Liver (tissue), 9 donors: Measurements from ENCODE around the gene RAD50. TPM values are rescaled to one million over a fixed set of nuclear protein-coding genes. Genes with fewer than 3 reads are reported as not detected.
"Not testable (repeated sequence)": the region's sequence is repeated elsewhere in the genome, so short reads cannot be mapped to it uniquely, and the experiment has no call there.

Experiments used
- DNase-seq: peaks from one replicate; pipeline ENCODE4 v3.0.0-alpha.2; 2017; ENCODE audit warnings: low spot score
- H3K27ac ChIP-seq, 2 donors: one replicate each; pipeline ENCODE4 v1.7.0; 2013; ENCODE audit warnings: inconsistent platforms in 2 of 2, low read length in 2 of 2, control low read depth in 1 of 2, low read depth in 1 of 2, mild to moderate bottlenecking in 1 of 2
- H3K27me3 ChIP-seq, 4 donors: one replicate each; pipeline versions ENCODE4 v1.6.1 to v1.7.0; 2013; ENCODE audit warnings: low read length in 3 of 4, inconsistent platforms in 1 of 4, mild to moderate bottlenecking in 1 of 4, moderate library complexity in 1 of 4; ENCODE audit not compliant: control insufficient read depth in 4 of 4, insufficient read depth in 4 of 4
- H3K36me3 ChIP-seq, 4 donors: one replicate each; pipeline versions ENCODE4 v1.6.1 to v1.7.0; 2013; ENCODE audit warnings: low read length in 3 of 4, mild to moderate bottlenecking in 3 of 4, low read depth in 1 of 4, moderate library complexity in 1 of 4; ENCODE audit not compliant: control insufficient read depth in 4 of 4, insufficient read depth in 3 of 4
- H3K4me1 ChIP-seq, 4 donors: one replicate each; pipeline versions ENCODE4 v1.6.1 to v1.7.0; 2013; ENCODE audit warnings: low read length in 3 of 4, mild to moderate bottlenecking in 3 of 4, moderate library complexity in 1 of 4; ENCODE audit not compliant: control insufficient read depth in 4 of 4, insufficient read depth in 4 of 4
- H3K4me3 ChIP-seq, 3 donors: one replicate each; pipeline versions ENCODE4 v1.6.1 to v1.7.0; 2013; ENCODE audit warnings: low read length in 3 of 3, control low read depth in 1 of 3, low read depth in 1 of 3, mild to moderate bottlenecking in 1 of 3
- H3K9ac ChIP-seq, 2 donors: one replicate each; pipeline ENCODE4 v1.7.0; 2013; ENCODE audit warnings: low read length in 2 of 2, mild to moderate bottlenecking in 2 of 2, moderate library complexity in 2 of 2, control low read depth in 1 of 2, low read depth in 1 of 2
- H3K9me3 ChIP-seq, 4 donors: one replicate each; pipeline versions ENCODE4 v1.6.1 to v1.7.0; 2013; ENCODE audit warnings: low read length in 3 of 4; ENCODE audit not compliant: control insufficient read depth in 4 of 4
- EGR1 ChIP-seq, 2 donors: IDR thresholded peaks; 2 replicates each; pipeline ENCODE4 v1.6.1; 2016 to 2018; ENCODE audit warnings: antibody characterized with exemption in 2 of 2, low read depth in 2 of 2
- FOXA1 ChIP-seq: IDR thresholded peaks from 2 replicates; pipeline ENCODE4 v1.6.1; 2016; ENCODE audit warnings: antibody characterized with exemption
- FOXA2 ChIP-seq: IDR thresholded peaks from 2 replicates; pipeline ENCODE4 v1.6.1; 2016; ENCODE audit warnings: antibody characterized with exemption
- GABPA ChIP-seq, 2 donors: IDR thresholded peaks in 1 of 2; conservative IDR thresholded peaks in 1 of 2; 2 replicates each; pipeline ENCODE4 v1.6.1; 2016; ENCODE audit warnings: antibody characterized with exemption in 2 of 2, mild to moderate bottlenecking in 1 of 2, moderate library complexity in 1 of 2
- HNF4A ChIP-seq, 2 donors: conservative IDR thresholded peaks; 2 replicates each; pipeline ENCODE4 v1.6.1; 2016; ENCODE audit warnings: antibody characterized with exemption in 2 of 2, mild to moderate bottlenecking in 2 of 2
- HNF4G ChIP-seq: IDR thresholded peaks from 2 replicates; pipeline ENCODE4 v1.6.1; 2016; ENCODE audit warnings: antibody characterized with exemption
- JUND ChIP-seq, 2 donors: IDR thresholded peaks; 2 replicates each; pipeline ENCODE4 v1.6.1; 2016; ENCODE audit warnings: antibody characterized with exemption in 2 of 2
- NR2F2 ChIP-seq: IDR thresholded peaks from 2 replicates; pipeline ENCODE4 v1.6.1; 2016; ENCODE audit warnings: antibody characterized with exemption
- RAD21 ChIP-seq, 2 donors: IDR thresholded peaks; 2 replicates each; pipeline ENCODE4 v1.6.1; 2016; ENCODE audit warnings: antibody characterized with exemption in 2 of 2, mild to moderate bottlenecking in 2 of 2
- RXRA ChIP-seq, 2 donors: IDR thresholded peaks; 2 replicates each; pipeline ENCODE4 v1.6.1; 2017 to 2018; ENCODE audit warnings: antibody characterized with exemption in 2 of 2, mild to moderate bottlenecking in 1 of 2
- SP1 ChIP-seq: IDR thresholded peaks from 2 replicates; pipeline ENCODE4 v1.6.1; 2018; ENCODE audit warnings: antibody characterized with exemption, mild to moderate bottlenecking
- TAF1 ChIP-seq: conservative IDR thresholded peaks from 2 replicates; pipeline ENCODE4 v1.6.1; 2016; ENCODE audit warnings: antibody characterized with exemption, mild to moderate bottlenecking
- YY1 ChIP-seq: IDR thresholded peaks from 2 replicates; pipeline ENCODE4 v1.6.1; 2016; ENCODE audit warnings: antibody characterized with exemption, mild to moderate bottlenecking
- WGBS: extraction: QIAGEN DNeasy Blood & Tissue Kit; methylation state at CpG from one replicate; pipeline ENCODE4 v1.1.7; 2013; 5-methylcytosine and 5-hydroxymethylcytosine counted together
- polyA plus RNA-seq, 2 donors: library from polyadenylated mRNA; stranded (reverse) in 1 of 2; unstranded in 1 of 2; fragments of 200-250 nt in 1 of 2; fragments of >200 nt in 1 of 2; fragmentation: Nextera tagmentation in 1 of 2; extraction: Ambion mirVana in 1 of 2; gene quantifications; one replicate each; pipeline versions ENCODE4 v1.2.1 to v1.2.3, GENCODE V29; 2013 to 2015
- total RNA-seq, 2 donors: library from RNA; depleted of rRNA; stranded (reverse); fragments of >200 nt; gene quantifications; one replicate each; pipeline ENCODE4 v1.2.3, GENCODE V29; 2014
- TF ChIP-seq, protein P1 (sequence below): IDR thresholded peaks from 2 replicates; pipeline ENCODE4 v1.6.1; 2016; ENCODE audit warnings: antibody characterized with exemption
- TF ChIP-seq, protein P2 (sequence below): IDR thresholded peaks from 2 replicates; pipeline ENCODE4 v1.6.1; 2016; ENCODE audit warnings: antibody characterized with exemption
- TF ChIP-seq, protein P3 (sequence below): IDR thresholded peaks from 2 replicates; pipeline ENCODE4 v1.6.1; 2016; ENCODE audit warnings: antibody characterized with exemption
- donor health status: healthy.
- donor health status: healthy.
- donor health status: healthy.
- donor health status: healthy.
- donor health status: healthy.

The RAD50 gene
- total and polyA plus RNA-seq, 4 donors: 6.1 to 18.7 (median 14.9) TPM

DNA sequence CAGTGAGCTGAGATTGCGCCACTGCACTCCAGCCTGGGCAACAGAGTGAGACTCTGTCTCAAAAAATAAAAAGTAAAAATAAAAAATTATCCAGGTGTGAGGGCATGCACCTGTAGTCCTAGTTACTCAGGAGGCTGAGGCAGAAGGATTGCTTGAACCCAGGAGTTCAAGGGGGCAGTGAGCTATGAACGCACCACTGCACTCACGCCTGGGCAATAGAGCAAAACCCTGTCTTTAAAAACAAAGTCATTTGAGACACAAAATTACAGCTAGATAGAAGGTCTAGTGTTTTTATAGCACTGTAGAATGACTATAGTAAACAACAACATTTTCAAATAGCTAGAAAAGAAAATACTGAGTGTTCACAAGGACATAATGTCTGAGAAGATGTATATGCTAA is 133.4 kb downstream of the RAD50 start:
- no peaks in the 10 kb centered on the region for H3K36me3 ChIP-seq
- no peaks in the 10 kb centered on the region for H3K4me1 ChIP-seq
- TF ChIP-seq YY1 (no peak), SP1 (no peak), NR2F2 (no peak), HNF4A (conservative IDR thresholded peaks at IDR 0.05) (no peak), FOXA2 (no peak), FOXA1 (no peak), JUND (IDR thresholded peaks at IDR 0.05) (no peak), RXRA (IDR thresholded peaks at IDR 0.05) (no peak), TAF1 (no peak), RAD21 (IDR thresholded peaks at IDR 0.05) (no peak), GABPA (IDR thresholded peaks at IDR 0.05 in 1 of 2, conservative IDR thresholded peaks at IDR 0.05 in 1 of 2) (no peak), EGR1 (IDR thresholded peaks at IDR 0.05; ENCODE audit: low read depth in 2 of 2) (no peak), HNF4G (no peak)
- TF ChIP-seq, protein P1, sequence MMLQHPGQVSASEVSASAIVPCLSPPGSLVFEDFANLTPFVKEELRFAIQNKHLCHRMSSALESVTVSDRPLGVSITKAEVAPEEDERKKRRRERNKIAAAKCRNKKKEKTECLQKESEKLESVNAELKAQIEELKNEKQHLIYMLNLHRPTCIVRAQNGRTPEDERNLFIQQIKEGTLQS: no peak
- TF ChIP-seq, protein P2, sequence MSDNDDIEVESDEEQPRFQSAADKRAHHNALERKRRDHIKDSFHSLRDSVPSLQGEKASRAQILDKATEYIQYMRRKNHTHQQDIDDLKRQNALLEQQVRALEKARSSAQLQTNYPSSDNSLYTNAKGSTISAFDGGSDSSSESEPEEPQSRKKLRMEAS: no peak
- DNase-seq: no peak
- H3K4me3 ChIP-seq: no peak overlapping the region
- no peaks in the 10 kb centered on the region for H3K9me3 ChIP-seq
- 98% methylated on average over 3 of the region's 3 CpGs for WGBS
- no peaks in the 10 kb centered on the region for H3K27me3 ChIP-seq
- no peak overlapping the region for H3K27ac ChIP-seq
- no peak overlapping the region for H3K9ac ChIP-seq

DNA sequence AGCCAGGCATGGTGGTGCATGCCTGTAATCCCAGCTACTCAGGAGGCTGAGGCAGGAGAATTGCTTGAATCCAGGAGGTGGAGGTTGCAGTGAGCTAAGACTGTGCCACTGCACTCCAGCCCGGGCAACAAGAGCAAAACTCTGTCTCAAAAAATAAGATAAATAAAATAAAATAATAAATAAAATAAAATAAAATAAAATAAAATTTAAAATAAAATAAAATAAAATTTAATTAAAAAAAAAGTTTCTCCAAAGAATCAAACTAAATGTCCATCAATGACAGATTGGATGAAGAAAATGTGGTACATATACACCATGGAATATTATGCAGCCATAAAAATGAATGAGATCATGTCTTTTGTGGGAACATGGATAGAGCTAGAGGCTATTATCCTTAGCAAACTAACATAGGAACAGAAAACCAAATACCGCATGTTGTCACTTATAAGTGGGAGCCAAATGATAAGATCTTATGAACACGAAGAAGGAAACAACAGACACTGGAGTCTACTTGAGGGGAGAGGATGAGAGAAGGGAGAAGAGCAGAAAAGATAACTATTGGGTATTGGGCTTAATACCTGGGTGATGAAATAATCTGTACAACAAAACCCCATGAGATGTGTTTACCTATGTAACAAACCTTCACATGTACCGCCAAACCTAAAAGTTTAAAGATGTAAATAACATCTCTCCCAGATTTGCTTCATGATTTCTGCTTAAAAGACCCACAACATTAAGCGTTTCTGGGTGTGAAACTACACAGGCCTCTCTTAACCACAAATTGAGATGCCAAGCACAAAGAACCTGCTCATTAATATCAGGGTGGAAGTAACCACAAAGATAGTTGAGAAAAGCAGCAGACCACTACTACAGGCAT is 135.2 kb downstream of the RAD50 start:
- 75% methylated on average over 5 of the region's 5 CpGs for WGBS
- not testable (repeated sequence) for H3K9me3 ChIP-seq, H3K27ac ChIP-seq, H3K4me3 ChIP-seq, H3K9ac ChIP-seq, DNase-seq, H3K36me3 ChIP-seq, H3K4me1 ChIP-seq, H3K27me3 ChIP-seq

DNA sequence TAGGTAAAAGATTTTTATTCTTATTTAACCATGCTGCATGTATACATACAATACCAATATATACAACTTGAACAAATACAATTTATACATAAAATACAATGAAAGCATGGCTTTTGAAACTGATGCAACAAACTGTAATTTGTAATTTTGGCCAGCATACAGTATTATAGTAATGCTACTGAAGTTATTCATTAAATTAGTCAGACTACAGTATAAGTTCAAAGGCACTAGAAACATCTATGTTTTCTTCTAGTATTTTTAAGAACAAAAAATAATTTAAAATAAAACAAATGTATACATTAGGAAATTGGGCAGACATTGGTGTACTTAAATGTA is 135.8 kb downstream of the RAD50 start:
- Histone ChIP-seq H3K27ac (no peak overlapping the region), H3K9me3 (no peaks in the 10 kb centered on the region), H3K27me3 (no peaks in the 10 kb centered on the region), H3K36me3 (no peaks in the 10 kb centered on the region), H3K4me1 (no peaks in the 10 kb centered on the region), H3K4me3 (no peak overlapping the region), H3K9ac (no peak overlapping the region)
- TF ChIP-seq JUND (IDR thresholded peaks at IDR 0.05) (no peak), FOXA1 (no peak), RXRA (IDR thresholded peaks at IDR 0.05) (no peak), GABPA (IDR thresholded peaks at IDR 0.05 in 1 of 2, conservative IDR thresholded peaks at IDR 0.05 in 1 of 2) (no peak)
- TF ChIP-seq, protein P3, sequence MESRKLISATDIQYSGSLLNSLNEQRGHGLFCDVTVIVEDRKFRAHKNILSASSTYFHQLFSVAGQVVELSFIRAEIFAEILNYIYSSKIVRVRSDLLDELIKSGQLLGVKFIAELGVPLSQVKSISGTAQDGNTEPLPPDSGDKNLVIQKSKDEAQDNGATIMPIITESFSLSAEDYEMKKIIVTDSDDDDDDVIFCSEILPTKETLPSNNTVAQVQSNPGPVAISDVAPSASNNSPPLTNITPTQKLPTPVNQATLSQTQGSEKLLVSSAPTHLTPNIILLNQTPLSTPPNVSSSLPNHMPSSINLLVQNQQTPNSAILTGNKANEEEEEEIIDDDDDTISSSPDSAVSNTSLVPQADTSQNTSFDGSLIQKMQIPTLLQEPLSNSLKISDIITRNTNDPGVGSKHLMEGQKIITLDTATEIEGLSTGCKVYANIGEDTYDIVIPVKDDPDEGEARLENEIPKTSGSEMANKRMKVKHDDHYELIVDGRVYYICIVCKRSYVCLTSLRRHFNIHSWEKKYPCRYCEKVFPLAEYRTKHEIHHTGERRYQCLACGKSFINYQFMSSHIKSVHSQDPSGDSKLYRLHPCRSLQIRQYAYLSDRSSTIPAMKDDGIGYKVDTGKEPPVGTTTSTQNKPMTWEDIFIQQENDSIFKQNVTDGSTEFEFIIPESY: no peak
- TF ChIP-seq, protein P1: no peak
- DNase-seq: no peak

Other genes starting within 250 kb of the RAD50 start
- 10 to 100 TPM; 12.4 to 12.7 TPM for gene SLC22A5, start 187.3 kb upstream of the RAD50 start, total RNA-seq
- gene SLC22A5, start 187.3 kb upstream of the RAD50 start, polyA plus RNA-seq: 1 to 10 TPM; 3.4 to 4.5 TPM
- 10 to 100 TPM in 1 of 2 donors, 1 to 10 TPM in 1; 9.5 to 42.6 TPM for gene IRF1, start 66.2 kb upstream of the RAD50 start, total RNA-seq
- 10 to 100 TPM; 22.1 to 27.3 TPM for gene IRF1, start 66.2 kb upstream of the RAD50 start, polyA plus RNA-seq
- not detected for gene IL5, start 13.5 kb upstream of the RAD50 start, total RNA-seq
- not detected for gene IL5, start 13.5 kb upstream of the RAD50 start, polyA plus RNA-seq
- gene IL13, start 101.2 kb downstream of the RAD50 start, total RNA-seq: not detected
- not detected for gene IL13, start 101.2 kb downstream of the RAD50 start, polyA plus RNA-seq
- not detected for gene IL4, start 117.0 kb downstream of the RAD50 start, total RNA-seq
- not detected for gene IL4, start 117.0 kb downstream of the RAD50 start, polyA plus RNA-seq
- gene KIF3A, start 180.6 kb downstream of the RAD50 start, total RNA-seq: 1 to 10 TPM in 1 of 2 donors, under 1 TPM in 1; 0.92 to 1.2 TPM
- gene KIF3A, start 180.6 kb downstream of the RAD50 start, polyA plus RNA-seq: under 1 TPM; 0.58 to 0.79 TPM
- gene CCNI2, start 190.4 kb downstream of the RAD50 start, total RNA-seq: under 1 TPM; 0.05 to 0.17 TPM
- gene CCNI2, start 190.4 kb downstream of the RAD50 start, polyA plus RNA-seq: under 1 TPM; 0.02 to 0.57 TPM
- 10 to 100 TPM; 11.8 to 16.5 TPM for gene SEPTIN8, start 220.3 kb downstream of the RAD50 start, total RNA-seq
- 1 to 10 TPM; 4.7 to 7.8 TPM for gene SEPTIN8, start 220.3 kb downstream of the RAD50 start, polyA plus RNA-seq